ENCODE measurements around the gene ENO2. TPM values are rescaled to one million over a fixed set of nuclear protein-coding genes. Genes with fewer than 3 reads are reported as not detected.

The ENO2 gene
- total RNA-seq, 1 experiment from 2014 or later, result 40.3 TPM

DNA sequence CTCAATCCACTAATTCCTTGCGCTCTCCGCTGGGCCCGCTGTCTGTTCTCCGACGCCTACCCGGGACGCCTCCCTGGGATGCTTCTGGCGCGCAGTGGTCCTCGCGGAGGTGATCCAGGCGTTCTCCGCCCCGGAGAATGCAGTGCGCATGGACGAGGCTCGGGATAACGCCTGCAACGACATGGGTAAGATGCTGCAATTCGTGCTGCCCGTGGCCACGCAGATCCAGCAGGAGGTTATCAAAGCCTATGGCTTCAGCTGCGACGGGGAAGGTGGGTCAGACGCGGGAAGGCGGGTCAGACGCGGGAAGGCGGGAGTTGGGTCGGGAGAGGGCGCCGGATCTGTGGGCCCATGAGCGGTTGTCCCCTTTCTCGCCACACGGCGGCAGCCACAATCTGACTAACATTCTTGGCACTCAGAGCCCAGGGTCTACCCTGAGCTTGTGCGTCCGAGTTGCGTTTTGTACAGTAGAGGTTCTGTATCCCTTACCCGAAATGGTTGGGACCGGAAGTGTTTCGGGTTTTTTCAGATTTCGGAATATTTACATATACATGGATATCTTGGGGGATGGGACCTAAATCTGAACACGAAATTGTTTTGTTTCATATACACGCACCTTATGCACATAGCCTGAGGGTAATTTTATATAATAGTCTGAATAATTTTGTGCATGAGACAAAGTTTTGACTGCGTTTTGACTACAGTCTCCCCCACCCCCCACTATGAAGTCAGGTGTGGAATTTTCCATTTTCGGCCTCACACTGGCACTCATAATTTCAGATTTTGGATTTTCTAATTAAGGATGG, 30.2 kb downstream of the ENO2 start:
- peak overlapping the region; percentile 90 for H3K4me2 ChIP-seq (ENCODE audit: low read depth, low read length, poor library complexity, severe bottlenecking)
- peaks cover 50% of the 10 kb centered on the region for H3K4me1 ChIP-seq (ENCODE audit: low read length)
- no peaks in the 10 kb centered on the region for H3K36me3 ChIP-seq (ENCODE audit: insufficient read depth, low read length)
- H3K27me3 ChIP-seq (ENCODE audit: low read length), result no peaks in the 10 kb centered on the region
- H3K9ac ChIP-seq (ENCODE audit: low read length), result peak overlapping the region; percentile 92
- peak overlapping the region; percentile 92 for H3K4me3 ChIP-seq (ENCODE audit: low read length)
- DNase-seq, result peak; percentile 97
- H2AFZ ChIP-seq (ENCODE audit: low read length), result no peak overlapping the region
- no peaks in the 10 kb centered on the region for H3K9me2 ChIP-seq (replicated peaks; ENCODE audit: insufficient read depth, low read length)
- H3K79me2 ChIP-seq (ENCODE audit: low read length), result no peaks in the 10 kb centered on the region
- H3K27ac ChIP-seq (ENCODE audit: low read length), result peak overlapping the region; percentile 93
- H4K20me1 ChIP-seq (ENCODE audit: insufficient read depth, low read depth, low read length), result no peaks in the 10 kb centered on the region
- H3K9me3 ChIP-seq (ENCODE audit: low read length), result no peaks in the 10 kb centered on the region

DNA sequence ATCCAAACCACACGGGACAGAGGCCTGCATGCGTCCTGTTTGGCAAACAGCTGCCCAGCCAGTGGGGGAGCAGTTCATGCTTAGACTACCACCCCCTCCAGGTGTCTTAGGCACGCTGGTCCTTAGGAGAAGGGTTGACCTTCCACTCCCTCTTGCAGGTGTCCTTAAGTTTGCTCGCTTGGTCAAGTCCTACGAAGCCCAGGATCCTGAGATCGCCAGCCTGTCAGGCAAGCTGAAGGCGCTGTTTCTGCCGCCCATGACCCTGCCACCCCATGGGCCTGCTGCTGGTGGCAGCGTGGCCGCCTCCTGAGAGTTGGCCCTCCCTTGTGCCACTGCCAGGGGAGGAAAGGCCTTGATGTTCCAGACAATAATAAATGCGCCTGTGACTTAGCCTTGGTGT, 31.2 kb downstream of the ENO2 start:
- H3K4me3 ChIP-seq (ENCODE audit: low read length), result peak overlapping the region; percentile 92
- peak overlapping the region; percentile 90 for H3K4me2 ChIP-seq (ENCODE audit: low read depth, low read length, poor library complexity, severe bottlenecking)
- H3K27me3 ChIP-seq (ENCODE audit: low read length), result no peaks in the 10 kb centered on the region
- DNase-seq, result no peak
- no peaks in the 10 kb centered on the region for H3K9me3 ChIP-seq (ENCODE audit: low read length)
- H3K79me2 ChIP-seq (ENCODE audit: low read length), result no peaks in the 10 kb centered on the region
- H4K20me1 ChIP-seq (ENCODE audit: insufficient read depth, low read depth, low read length), result no peaks in the 10 kb centered on the region
- no peaks in the 10 kb centered on the region for H3K9me2 ChIP-seq (replicated peaks; ENCODE audit: insufficient read depth, low read length)
- no peaks in the 10 kb centered on the region for H3K36me3 ChIP-seq (ENCODE audit: insufficient read depth, low read length)
- H2AFZ ChIP-seq (ENCODE audit: low read length), result no peak overlapping the region
- peak overlapping the region; percentile 93 for H3K27ac ChIP-seq (ENCODE audit: low read length)
- peaks cover 58% of the 10 kb centered on the region for H3K4me1 ChIP-seq (ENCODE audit: low read length)
- peak overlapping the region; percentile 92 for H3K9ac ChIP-seq (ENCODE audit: low read length)

DNA sequence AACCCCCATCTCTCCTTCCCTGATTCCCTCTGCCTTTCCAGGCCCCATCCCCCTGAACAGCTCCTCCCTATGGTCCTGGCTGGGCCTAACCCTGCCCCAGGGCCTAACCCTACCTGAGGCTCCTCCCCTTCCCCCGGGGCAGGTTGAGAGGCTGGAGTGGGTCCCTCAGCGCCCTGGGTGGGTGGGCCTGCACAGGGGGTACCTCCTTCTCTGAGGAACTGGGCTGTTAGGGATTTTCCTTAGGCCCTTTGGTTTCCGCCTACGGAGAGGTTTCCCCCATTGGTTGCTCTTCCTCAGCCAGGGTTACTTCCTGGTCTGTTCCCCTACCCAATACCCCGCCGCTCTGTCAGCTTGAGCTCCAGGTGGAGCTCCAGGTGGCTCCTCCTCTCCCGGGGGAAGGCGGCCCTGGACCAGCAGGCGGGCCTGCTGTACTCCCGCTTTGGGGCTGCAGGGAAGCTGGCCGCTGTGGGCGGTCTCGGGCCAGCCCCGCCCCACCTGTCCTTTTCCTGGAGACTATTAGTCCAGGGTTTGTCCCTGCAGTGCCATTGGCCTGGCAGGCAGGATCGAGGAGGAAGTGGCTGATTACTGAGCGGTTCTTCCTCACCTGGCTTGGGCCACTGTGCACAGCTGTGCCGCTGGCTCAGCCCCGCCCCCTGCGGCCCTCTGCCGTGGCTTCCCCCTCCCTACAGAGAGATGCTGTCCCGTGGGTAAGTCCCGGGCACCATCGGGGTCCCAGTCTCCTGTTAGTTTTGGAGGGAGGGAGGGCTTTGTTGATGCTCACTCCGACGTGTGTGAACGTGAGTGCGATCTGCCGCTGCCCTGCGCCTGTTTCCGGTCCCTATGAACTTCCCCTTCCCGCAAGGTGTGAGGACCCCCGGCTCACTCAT, 31.9 kb downstream of the ENO2 start:
- Histone ChIP-seq H4K20me1 (ENCODE audit: insufficient read depth, low read depth, low read length) (no peaks in the 10 kb centered on the region), H2AFZ (ENCODE audit: low read length) (no peak overlapping the region), H3K4me2 (ENCODE audit: low read depth, low read length, poor library complexity, severe bottlenecking) (peak overlapping the region; percentile 90), H3K36me3 (ENCODE audit: insufficient read depth, low read length) (no peaks in the 10 kb centered on the region), H3K4me3 (ENCODE audit: low read length) (peak overlapping the region; percentile 92), H3K9ac (ENCODE audit: low read length) (peak overlapping the region; percentile 92), H3K79me2 (ENCODE audit: low read length) (peaks cover 1% of the 10 kb centered on the region), H3K4me1 (ENCODE audit: low read length) (peaks cover 62% of the 10 kb centered on the region), H3K27ac (ENCODE audit: low read length) (peak overlapping the region; percentile 93), H3K27me3 (ENCODE audit: low read length) (no peaks in the 10 kb centered on the region), H3K9me2 (replicated peaks; ENCODE audit: insufficient read depth, low read length) (no peaks in the 10 kb centered on the region), H3K9me3 (ENCODE audit: low read length) (no peaks in the 10 kb centered on the region)
- DNase-seq, result peak; percentile 82

DNA sequence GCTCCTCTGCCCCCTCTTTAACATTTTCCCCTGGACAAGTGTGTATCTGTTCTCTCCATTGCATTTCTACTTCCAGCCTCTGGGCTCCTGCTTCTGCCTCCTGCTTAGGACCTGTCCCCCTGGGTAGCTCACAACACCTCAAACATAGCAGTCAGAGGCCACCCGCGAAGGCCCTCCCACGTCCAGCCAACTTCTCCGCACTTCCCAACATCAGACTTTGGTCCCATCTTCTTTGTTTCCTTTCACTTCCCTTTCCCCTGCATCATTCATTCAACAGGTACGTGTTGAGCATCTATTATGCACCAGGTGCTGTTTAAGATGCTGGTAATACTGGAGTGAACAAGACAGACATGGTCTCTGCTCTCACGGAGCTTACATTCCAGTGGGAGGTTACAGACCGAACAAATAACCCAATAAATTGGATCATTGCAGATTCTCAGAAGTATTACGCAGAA, 32.6 kb downstream of the ENO2 start:
- Histone ChIP-seq H2AFZ (ENCODE audit: low read length) (no peak overlapping the region), H3K9ac (ENCODE audit: low read length) (peak overlapping the region; percentile 92)

DNA sequence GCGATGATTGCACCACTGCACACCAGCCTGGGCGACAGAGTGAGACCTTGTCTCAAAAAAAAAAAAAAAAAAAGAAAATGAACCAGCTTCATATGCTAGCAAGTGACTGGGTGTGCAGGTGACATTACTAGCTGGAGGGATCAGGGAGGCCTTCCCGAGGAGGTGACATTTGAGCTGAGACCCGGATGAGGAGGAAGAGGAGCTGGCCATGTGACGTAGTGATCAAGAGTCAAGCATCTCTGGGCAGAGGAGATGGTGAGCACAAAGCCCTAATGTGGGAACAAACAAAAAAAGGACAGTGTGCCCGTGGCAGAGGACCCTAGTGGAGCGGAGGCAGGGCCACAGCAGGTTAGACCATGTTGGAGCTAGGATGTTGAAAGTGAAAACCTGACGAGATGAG, 33.2 kb downstream of the ENO2 start:
- peaks cover 14% of the 10 kb centered on the region for H3K79me2 ChIP-seq (ENCODE audit: low read length)
- H3K4me1 ChIP-seq (ENCODE audit: low read length), result peaks cover 67% of the 10 kb centered on the region
- peak overlapping the region; percentile 93; the same call in 1 of the 2 replicates for H3K27ac ChIP-seq (ENCODE audit: low read length)
- H3K27me3 ChIP-seq (ENCODE audit: low read length), result no peaks in the 10 kb centered on the region
- H4K20me1 ChIP-seq (ENCODE audit: insufficient read depth, low read depth, low read length), result no peaks in the 10 kb centered on the region
- no peak overlapping the region for H3K9ac ChIP-seq (ENCODE audit: low read length)
- DNase-seq, result no peak
- no peak overlapping the region for H2AFZ ChIP-seq (ENCODE audit: low read length)
- no peaks in the 10 kb centered on the region for H3K9me3 ChIP-seq (ENCODE audit: low read length)
- H3K4me2 ChIP-seq (ENCODE audit: low read depth, low read length, poor library complexity, severe bottlenecking), result no peak overlapping the region
- H3K9me2 ChIP-seq (replicated peaks; ENCODE audit: insufficient read depth, low read length), result no peaks in the 10 kb centered on the region
- H3K36me3 ChIP-seq (ENCODE audit: insufficient read depth, low read length), result peaks cover 7% of the 10 kb centered on the region; the same call in 1 of the 2 replicates
- H3K4me3 ChIP-seq (ENCODE audit: low read length), result no peak overlapping the region

More for the DNA sequence above, 32.6 kb downstream of the ENO2 start:
- H3K79me2 ChIP-seq (ENCODE audit: low read length), result peaks cover 8% of the 10 kb centered on the region
- H3K27me3 ChIP-seq (ENCODE audit: low read length), result no peaks in the 10 kb centered on the region
- H3K4me3 ChIP-seq (ENCODE audit: low read length), result peak overlapping the region; percentile 92; the same call in 1 of the 2 replicates
- peak overlapping the region; percentile 90 for H3K4me2 ChIP-seq (ENCODE audit: low read depth, low read length, poor library complexity, severe bottlenecking)
- peaks cover 62% of the 10 kb centered on the region for H3K4me1 ChIP-seq (ENCODE audit: low read length)
- H3K27ac ChIP-seq (ENCODE audit: low read length), result peak overlapping the region; percentile 93
- no peak for DNase-seq
- no peaks in the 10 kb centered on the region for H3K9me2 ChIP-seq (replicated peaks; ENCODE audit: insufficient read depth, low read length)
- no peaks in the 10 kb centered on the region for H4K20me1 ChIP-seq (ENCODE audit: insufficient read depth, low read depth, low read length)
- no peaks in the 10 kb centered on the region for H3K9me3 ChIP-seq (ENCODE audit: low read length)
- H3K36me3 ChIP-seq (ENCODE audit: insufficient read depth, low read length), result peaks cover 2% of the 10 kb centered on the region; the same call in 1 of the 2 replicates

DNA sequence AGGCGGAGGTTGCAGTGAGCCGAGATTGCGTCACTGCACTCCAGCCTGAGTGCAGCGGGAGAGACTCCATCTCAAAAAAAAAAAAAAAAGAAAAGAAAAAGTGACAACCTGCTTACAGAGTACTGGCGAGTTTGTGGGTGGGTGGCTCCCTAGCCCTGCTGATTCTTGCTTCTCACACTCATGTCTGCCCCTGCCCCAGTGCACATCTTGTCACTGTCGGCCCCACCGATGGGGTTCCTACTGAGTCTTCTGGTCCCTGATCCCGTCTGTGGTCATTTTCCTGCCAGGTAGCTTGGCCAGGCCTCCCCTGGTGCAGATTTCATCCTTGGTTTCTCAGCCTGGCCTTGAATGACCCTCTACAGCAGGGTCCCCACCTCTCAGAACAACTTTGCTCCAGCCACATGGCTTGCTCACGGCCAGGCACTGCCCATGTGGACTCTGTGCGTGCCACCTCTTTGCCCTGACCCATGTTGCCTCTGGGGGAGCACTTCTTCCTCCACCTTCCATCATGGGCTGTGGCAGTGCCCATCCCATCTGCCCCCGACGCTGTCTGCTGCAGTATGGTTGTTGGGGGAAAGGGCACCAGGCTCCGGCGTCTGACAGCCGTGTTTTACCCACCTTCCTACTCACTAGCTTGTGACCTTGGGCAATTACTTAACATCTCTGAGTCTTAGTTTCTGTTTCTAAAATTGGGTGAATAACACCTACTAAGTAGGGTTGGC, 34.7 kb downstream of the ENO2 start:
- peaks cover 69% of the 10 kb centered on the region for H3K4me1 ChIP-seq (ENCODE audit: low read length)
- H3K79me2 ChIP-seq (ENCODE audit: low read length), result peaks cover 21% of the 10 kb centered on the region
- no peaks in the 10 kb centered on the region for H3K27me3 ChIP-seq (ENCODE audit: low read length)
- H2AFZ ChIP-seq (ENCODE audit: low read length), result peak overlapping the region; percentile 17; the same call in 1 of the 2 replicates
- peaks cover 11% of the 10 kb centered on the region; the same call in 1 of the 2 replicates for H3K36me3 ChIP-seq (ENCODE audit: insufficient read depth, low read length)
- no peak overlapping the region; the same call in 1 of the 2 replicates for H3K4me3 ChIP-seq (ENCODE audit: low read length)
- H3K4me2 ChIP-seq (ENCODE audit: low read depth, low read length, poor library complexity, severe bottlenecking), result peak overlapping the region; percentile 6
- peak; percentile 62 for DNase-seq
- H3K9me2 ChIP-seq (replicated peaks; ENCODE audit: insufficient read depth, low read length), result no peaks in the 10 kb centered on the region
- H3K9ac ChIP-seq (ENCODE audit: low read length), result no peak overlapping the region
- H4K20me1 ChIP-seq (ENCODE audit: insufficient read depth, low read depth, low read length), result peaks cover under 1% of the 10 kb centered on the region; the same call in 1 of the 2 replicates
- no peaks in the 10 kb centered on the region for H3K9me3 ChIP-seq (ENCODE audit: low read length)
- peak overlapping the region; percentile 50 for H3K27ac ChIP-seq (ENCODE audit: low read length)

DNA sequence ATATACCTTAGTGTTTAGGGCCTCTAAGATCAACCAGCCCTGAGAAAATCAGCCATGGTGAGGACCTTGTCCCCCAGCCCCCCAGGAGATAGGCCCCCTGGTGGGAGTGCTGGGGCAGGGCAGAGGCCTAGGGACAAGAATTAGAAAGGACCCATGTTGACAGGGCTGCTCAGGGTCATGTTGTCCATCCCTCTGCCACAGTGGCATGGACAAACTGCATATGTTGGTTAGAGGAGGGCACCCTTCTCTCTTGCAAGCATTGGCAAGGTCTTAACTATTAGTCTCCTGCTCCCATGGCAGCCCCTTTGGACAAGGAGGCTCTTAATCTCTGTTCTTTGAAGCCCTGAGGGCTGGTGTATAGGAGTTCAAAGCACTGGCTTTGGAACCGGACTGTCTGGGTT, 36.0 kb downstream of the ENO2 start:
- H3K36me3 ChIP-seq (ENCODE audit: insufficient read depth, low read length), result peaks cover 21% of the 10 kb centered on the region
- peaks cover 12% of the 10 kb centered on the region; the same call in 1 of the 2 replicates for H4K20me1 ChIP-seq (ENCODE audit: insufficient read depth, low read depth, low read length)
- no peaks in the 10 kb centered on the region for H3K27me3 ChIP-seq (ENCODE audit: low read length)
- peaks cover 75% of the 10 kb centered on the region for H3K4me1 ChIP-seq (ENCODE audit: low read length)
- peak overlapping the region; percentile 100 for H3K9ac ChIP-seq (ENCODE audit: low read length)
- H3K4me2 ChIP-seq (ENCODE audit: low read depth, low read length, poor library complexity, severe bottlenecking), result peak overlapping the region; percentile 83
- H3K79me2 ChIP-seq (ENCODE audit: low read length), result peaks cover 29% of the 10 kb centered on the region
- DNase-seq, result peak; percentile 84
- no peaks in the 10 kb centered on the region for H3K9me2 ChIP-seq (replicated peaks; ENCODE audit: insufficient read depth, low read length)
- peak overlapping the region; percentile 96 for H3K4me3 ChIP-seq (ENCODE audit: low read length)
- peak overlapping the region; percentile 97 for H3K27ac ChIP-seq (ENCODE audit: low read length)
- no peaks in the 10 kb centered on the region for H3K9me3 ChIP-seq (ENCODE audit: low read length)
- H2AFZ ChIP-seq (ENCODE audit: low read length), result no peak overlapping the region; the same call in 1 of the 2 replicates
